Astrocyte (in vitro differentiated cells and primary cell): ENCODE data around the gene ZFPM1. TPM values are rescaled to one million over a fixed set of nuclear protein-coding genes. Genes with fewer than 3 reads are reported as not detected.

Experiments used
- DNase-seq: peaks from one replicate; pipeline ENCODE4 v3.0.0-alpha.2; 2010; ENCODE audit warnings: low read depth
- FAIRE-seq: peaks from 2 replicates; lab custom pipeline; 2011; peaks lifted over from hg19 to GRCh38; lab: Jason Lieb, UNC
- H2AFZ ChIP-seq: 2 replicates; pipeline ENCODE4 v1.6.0; 2012; ENCODE audit warnings: low read depth, low read length, inconsistent platforms
- H3K27ac ChIP-seq: 2 replicates; pipeline ENCODE4 v1.5.1; 2011; ENCODE audit warnings: low read depth, low read length, inconsistent platforms
- H3K27me3 ChIP-seq: 2 replicates; pipeline ENCODE4 v1.6.0; 2011; ENCODE audit warnings: low read length, inconsistent platforms; ENCODE audit not compliant: insufficient read depth
- H3K36me3 ChIP-seq: 2 replicates; pipeline ENCODE4 v1.5.1; 2011; ENCODE audit warnings: low read length, inconsistent platforms; ENCODE audit not compliant: insufficient read depth
- H3K4me1 ChIP-seq: 2 replicates; pipeline ENCODE4 v1.5.1; 2011; ENCODE audit warnings: low read length, inconsistent platforms; ENCODE audit not compliant: insufficient read depth
- H3K4me2 ChIP-seq: 2 replicates; pipeline ENCODE4 v1.6.0; 2012; ENCODE audit warnings: low read length, inconsistent platforms
- H3K4me3 ChIP-seq: 2 replicates; pipeline ENCODE4 v1.5.1; 2011; ENCODE audit warnings: low read depth, mild to moderate bottlenecking, low read length, inconsistent platforms; ENCODE audit not compliant: insufficient read depth
- H3K79me2 ChIP-seq: 2 replicates; pipeline ENCODE4 v1.6.0; 2012; ENCODE audit warnings: mild to moderate bottlenecking, low read length, inconsistent platforms; ENCODE audit not compliant: insufficient read depth
- H3K9ac ChIP-seq: 2 replicates; pipeline ENCODE4 v1.6.0; 2012; ENCODE audit warnings: mild to moderate bottlenecking, low read length, inconsistent platforms
- H3K9me3 ChIP-seq: 2 replicates; pipeline ENCODE4 v1.5.1; 2012; ENCODE audit warnings: low read depth, mild to moderate bottlenecking, low read length, inconsistent platforms; ENCODE audit not compliant: insufficient read depth
- H4K20me1 ChIP-seq: 2 replicates; pipeline ENCODE4 v1.6.0; 2012; ENCODE audit warnings: low read length, inconsistent platforms; ENCODE audit not compliant: insufficient read depth
- H3K27ac Mint-ChIP-seq: one replicate; pipeline ENCODE4 v1.8.0; 2021; ENCODE audit warnings: mild to moderate bottlenecking, mixed read lengths; ENCODE audit not compliant: unreplicated experiment
- H3K27me3 Mint-ChIP-seq: one replicate; pipeline ENCODE4 v1.8.0; 2021; ENCODE audit warnings: low read depth, mixed read lengths; ENCODE audit not compliant: unreplicated experiment
- H3K36me3 Mint-ChIP-seq: one replicate; pipeline ENCODE4 v1.8.0; 2021; ENCODE audit warnings: low read depth, mixed read lengths; ENCODE audit not compliant: unreplicated experiment
- H3K4me1 Mint-ChIP-seq: one replicate; pipeline ENCODE4 v1.8.0; 2021; ENCODE audit warnings: low read depth, mixed read lengths; ENCODE audit not compliant: unreplicated experiment
- H3K4me3 Mint-ChIP-seq: one replicate; pipeline ENCODE4 v1.8.0; 2021; ENCODE audit warnings: mild to moderate bottlenecking, moderate library complexity, mixed read lengths; ENCODE audit not compliant: unreplicated experiment
- H3K9me3 Mint-ChIP-seq: one replicate; pipeline ENCODE4 v1.8.0; 2021; ENCODE audit warnings: mild to moderate bottlenecking, mixed read lengths; ENCODE audit not compliant: unreplicated experiment
- CTCF ChIP-seq: IDR thresholded peaks from 2 replicates; pipeline ENCODE4 v1.5.1; 2011; ENCODE audit warnings: low read depth, mild to moderate bottlenecking, inconsistent platforms, low read length, moderate library complexity; ENCODE audit not compliant: insufficient read depth
- EZH2 ChIP-seq: IDR thresholded peaks from 2 replicates; pipeline ENCODE4 v1.6.1; 2012; ENCODE audit warnings: mild to moderate bottlenecking, low read length, inconsistent platforms; ENCODE audit not compliant: insufficient read depth
- total RNA-seq: library from RNA; stranded (reverse); gene quantifications from 2 replicates; pipeline ENCODE4 v1.2.1, GENCODE V29; 2021

ZFPM1 gene
- total RNA-seq, 1 donor from 2014 or later, result 8.6 TPM

GRCh38 chr16:88487124-88487432 is 34.0 kb downstream of the ZFPM1 start:
- Histone ChIP-seq H3K9me3 (no peaks in the 10 kb centered on the region), H3K4me2 (no peak overlapping the region), H3K27me3 (no peaks in the 10 kb centered on the region), H3K36me3 (no peaks in the 10 kb centered on the region), H3K9ac (no peak overlapping the region), H3K4me3 (no peak overlapping the region), H4K20me1 (peaks cover 44% of the 10 kb centered on the region), H3K4me1 (no peaks in the 10 kb centered on the region), H3K27ac (no peak overlapping the region), H2AFZ (no peak overlapping the region), H3K79me2 (no peaks in the 10 kb centered on the region)
- Mint-ChIP-seq H3K4me3 (no peak overlapping the region), H3K4me1 (no peaks in the 10 kb centered on the region), H3K27ac (no peak overlapping the region), H3K36me3 (peaks cover 4% of the 10 kb centered on the region), H3K9me3 (no peaks in the 10 kb centered on the region), H3K27me3 (peaks cover 2% of the 10 kb centered on the region)
- FAIRE-seq, result no peak
- DNase-seq, result no peak
- TF ChIP-seq CTCF (no peak), EZH2 (no peak)

GRCh38 chr16:88487920-88488851 is 35.1 kb downstream of the ZFPM1 start:
- H3K9me3 Mint-ChIP-seq, result no peaks in the 10 kb centered on the region
- peaks cover 4% of the 10 kb centered on the region for H3K36me3 Mint-ChIP-seq
- H3K9ac ChIP-seq, result no peak overlapping the region
- H2AFZ ChIP-seq, result no peak overlapping the region
- H3K36me3 ChIP-seq, result no peaks in the 10 kb centered on the region
- no peaks in the 10 kb centered on the region for H3K27me3 ChIP-seq
- H3K27ac ChIP-seq, result no peak overlapping the region
- H3K4me3 Mint-ChIP-seq, result no peak overlapping the region
- H3K27me3 Mint-ChIP-seq, result peaks cover 2% of the 10 kb centered on the region
- peaks cover 33% of the 10 kb centered on the region for H4K20me1 ChIP-seq
- no peak for TF ChIP-seq CTCF
- TF ChIP-seq EZH2, result no peak
- no peaks in the 10 kb centered on the region for H3K9me3 ChIP-seq
- H3K4me1 ChIP-seq, result no peaks in the 10 kb centered on the region
- H3K79me2 ChIP-seq, result no peaks in the 10 kb centered on the region
- no peaks in the 10 kb centered on the region for H3K4me1 Mint-ChIP-seq
- FAIRE-seq (no peak), DNase-seq (no peak)
- H3K4me3 ChIP-seq, result no peak overlapping the region
- H3K4me2 ChIP-seq, result no peak overlapping the region
- H3K27ac Mint-ChIP-seq, result no peak overlapping the region

- Mint-ChIP-seq H3K27ac (no peak overlapping the region), H3K27me3 (peaks cover 2% of the 10 kb centered on the region), H3K4me3 (no peak overlapping the region), H3K9me3 (no peaks in the 10 kb centered on the region), H3K4me1 (no peaks in the 10 kb centered on the region), H3K36me3 (peaks cover 2% of the 10 kb centered on the region)
- Histone ChIP-seq H3K36me3 (no peaks in the 10 kb centered on the region), H3K27ac (no peak overlapping the region), H4K20me1 (peaks cover 22% of the 10 kb centered on the region), H3K4me1 (no peaks in the 10 kb centered on the region), H3K4me2 (no peak overlapping the region), H3K79me2 (no peaks in the 10 kb centered on the region), H3K9me3 (no peaks in the 10 kb centered on the region), H3K4me3 (no peak overlapping the region), H2AFZ (no peak overlapping the region), H3K9ac (no peak overlapping the region), H3K27me3 (no peaks in the 10 kb centered on the region)
- FAIRE-seq (no peak), DNase-seq (no peak)
- TF ChIP-seq CTCF (no peak), EZH2 (no peak)
Observed at GRCh38 chr16:88489163-88489741, 36.2 kb downstream of the ZFPM1 start.
